Mucosa of gallbladder (tissue), 1 donor: ENCODE measurements around the gene VRK3. TPM values are rescaled to one million over a fixed set of nuclear protein-coding genes. Genes with fewer than 3 reads are reported as not detected.
A peak's percentile ranks its signal among the peaks of the same experiment; 100 is the strongest.
"Not testable (repeated sequence)": the region's sequence is repeated elsewhere in the genome, so short reads cannot be mapped to it uniquely, and the experiment has no call there.

Experiments
- DNase-seq: peaks from one replicate; pipeline ENCODE4 v3.0.0-alpha.2; 2020; ENCODE audit warnings: low spot score
- total RNA-seq: library from RNA; stranded (reverse); gene quantifications from one replicate; pipeline ENCODE4 v1.2.1, GENCODE V29; 2021
- donor health status: DM: no; HTN: no; CAD: no.

Gene VRK3
- total RNA-seq, 1 donor from 2014 or later, result 73.7 TPM

GRCh38 chr19:49956115-49956495 lies 69.1 kb downstream of the VRK3 start:
- DNase-seq, result no peak

GRCh38 chr19:49954933-49955332 lies 70.2 kb downstream of the VRK3 start:
- DNase-seq, result no peak

- no peak for DNase-seq
Measured at GRCh38 chr19:49954092-49954829, 70.9 kb downstream of the VRK3 start.

GRCh38 chr19:49953416-49953815 lies 71.8 kb downstream of the VRK3 start:
- no peak for DNase-seq

- DNase-seq, result no peak
Measured at GRCh38 chr19:49952906-49953305, 72.3 kb downstream of the VRK3 start.

GRCh38 chr19:49952479-49952836 lies 72.7 kb downstream of the VRK3 start:
- DNase-seq, result no peak

GRCh38 chr19:49951806-49952478 lies 73.2 kb downstream of the VRK3 start:
- DNase-seq, result no peak

- DNase-seq, result no peak
Measured at GRCh38 chr19:49950956-49951526, 74.1 kb downstream of the VRK3 start.

GRCh38 chr19:49950590-49950948 lies 74.6 kb downstream of the VRK3 start:
- DNase-seq, result no peak

GRCh38 chr19:49949742-49950589 lies 75.2 kb downstream of the VRK3 start:
- no peak for DNase-seq

- no peak for DNase-seq
Measured at GRCh38 chr19:49946415-49946814, 78.8 kb downstream of the VRK3 start.

GRCh38 chr19:49944567-49944966 lies 80.6 kb downstream of the VRK3 start:
- not testable (repeated sequence) for DNase-seq

GRCh38 chr19:49940482-49940791 lies 84.7 kb downstream of the VRK3 start:
- no peak for DNase-seq

GRCh38 chr19:49939721-49940481 lies 85.3 kb downstream of the VRK3 start:
- no peak for DNase-seq

GRCh38 chr19:49938662-49939061 lies 86.5 kb downstream of the VRK3 start:
- no peak for DNase-seq

GRCh38 chr19:49937750-49938381 lies 87.3 kb downstream of the VRK3 start:
- DNase-seq, result peak; percentile 75

GRCh38 chr19:49936549-49936948 lies 88.6 kb downstream of the VRK3 start:
- DNase-seq, result no peak

- no peak for DNase-seq
Measured at GRCh38 chr19:49933643-49934042, 91.5 kb downstream of the VRK3 start.

GRCh38 chr19:49932731-49933131 lies 92.4 kb downstream of the VRK3 start:
- DNase-seq, result no peak

- DNase-seq, result no peak
Measured at GRCh38 chr19:49932041-49932451, 93.1 kb downstream of the VRK3 start.
